ENCODE results near the gene MTURN. TPM values are rescaled to one million over a fixed set of nuclear protein-coding genes. Genes with fewer than 3 reads are reported as not detected.

The MTURN gene
- total RNA-seq, 1 experiment from 2014 or later, result 2.2 TPM

DNA sequence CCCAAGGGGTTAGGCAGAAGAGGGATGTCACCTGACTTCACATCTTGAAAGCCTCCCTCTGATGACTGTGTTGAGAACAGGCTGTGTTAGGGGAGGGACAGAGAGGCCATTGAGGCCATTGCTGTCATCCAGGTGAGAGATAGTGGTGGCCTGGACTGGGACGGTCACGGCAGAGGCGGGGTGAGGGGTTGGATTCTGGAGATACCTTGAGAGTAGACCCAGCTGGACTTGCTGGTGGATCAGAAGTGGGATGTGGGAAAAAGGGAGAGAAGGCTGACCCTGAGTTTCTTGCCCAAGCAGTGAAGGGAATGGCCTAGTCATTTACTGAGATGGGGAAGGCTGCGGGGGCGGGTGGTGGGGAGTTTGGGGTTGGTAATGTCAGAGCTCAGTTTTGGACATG is 13.6 kb downstream of the MTURN start:
- H3K36me3 ChIP-seq (ENCODE audit: control insufficient read depth, insufficient read depth, low read length), result no peaks in the 10 kb centered on the region
- Mint-ChIP-seq H3K4me3 (ENCODE audit: unreplicated experiment) (no peak overlapping the region), H3K9me3 (ENCODE audit: unreplicated experiment) (no peaks in the 10 kb centered on the region), H3K27ac (ENCODE audit: unreplicated experiment) (no peak overlapping the region), H3K27me3 (ENCODE audit: insufficient read depth, unreplicated experiment) (no peaks in the 10 kb centered on the region), H3K4me1 (ENCODE audit: low read depth, unreplicated experiment) (peaks cover under 1% of the 10 kb centered on the region), H3K36me3 (ENCODE audit: insufficient read depth, unreplicated experiment) (no peaks in the 10 kb centered on the region)
- ChIA-PET POLR2A (no interaction called here), CTCF (no interaction called here)
- no TSS peak for BruUV-seq (replicated peaks)
- DNase-seq, result no peak
- no peaks in the 10 kb centered on the region for H3K27me3 ChIP-seq (replicated peaks; ENCODE audit: control insufficient read depth, insufficient read depth, low read length)
- H3K4me3 ChIP-seq (ENCODE audit: low read depth, low read length), result no peak overlapping the region
- TF ChIP-seq, protein P1, sequence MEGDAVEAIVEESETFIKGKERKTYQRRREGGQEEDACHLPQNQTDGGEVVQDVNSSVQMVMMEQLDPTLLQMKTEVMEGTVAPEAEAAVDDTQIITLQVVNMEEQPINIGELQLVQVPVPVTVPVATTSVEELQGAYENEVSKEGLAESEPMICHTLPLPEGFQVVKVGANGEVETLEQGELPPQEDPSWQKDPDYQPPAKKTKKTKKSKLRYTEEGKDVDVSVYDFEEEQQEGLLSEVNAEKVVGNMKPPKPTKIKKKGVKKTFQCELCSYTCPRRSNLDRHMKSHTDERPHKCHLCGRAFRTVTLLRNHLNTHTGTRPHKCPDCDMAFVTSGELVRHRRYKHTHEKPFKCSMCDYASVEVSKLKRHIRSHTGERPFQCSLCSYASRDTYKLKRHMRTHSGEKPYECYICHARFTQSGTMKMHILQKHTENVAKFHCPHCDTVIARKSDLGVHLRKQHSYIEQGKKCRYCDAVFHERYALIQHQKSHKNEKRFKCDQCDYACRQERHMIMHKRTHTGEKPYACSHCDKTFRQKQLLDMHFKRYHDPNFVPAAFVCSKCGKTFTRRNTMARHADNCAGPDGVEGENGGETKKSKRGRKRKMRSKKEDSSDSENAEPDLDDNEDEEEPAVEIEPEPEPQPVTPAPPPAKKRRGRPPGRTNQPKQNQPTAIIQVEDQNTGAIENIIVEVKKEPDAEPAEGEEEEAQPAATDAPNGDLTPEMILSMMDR (IDR thresholded peaks at IDR 0.05; ENCODE audit: insufficient read depth in 1 of 2, low read depth in 1 of 2, low read length in 1 of 2, severe bottlenecking in 1 of 2, unreplicated experiment in 1 of 2), result no peak
- no peaks in the 10 kb centered on the region for H3K9me3 ChIP-seq
- no peaks in the 10 kb centered on the region for H3K4me1 ChIP-seq
- intact Hi-C loops (cut with micrococcal nuclease; ENCODE audit: unreplicated experiment), result no loop called here

- TF ChIP-seq, protein P1 (IDR thresholded peaks at IDR 0.05; ENCODE audit: insufficient read depth in 1 of 2, low read depth in 1 of 2, low read length in 1 of 2, severe bottlenecking in 1 of 2, unreplicated experiment in 1 of 2), result no peak
- intact Hi-C loops (cut with micrococcal nuclease; ENCODE audit: unreplicated experiment), result no loop called here
These were observed 14.2 kb downstream of the MTURN start for GRCh38 chr7:30148951-30149459.

GRCh38 chr7:30149640-30150272 is 15.0 kb downstream of the MTURN start:
- BruUV-seq (replicated peaks), result no TSS peak
- Mint-ChIP-seq H3K4me1 (ENCODE audit: low read depth, unreplicated experiment) (no peaks in the 10 kb centered on the region), H3K4me3 (ENCODE audit: unreplicated experiment) (no peak overlapping the region), H3K27me3 (ENCODE audit: insufficient read depth, unreplicated experiment) (no peaks in the 10 kb centered on the region), H3K36me3 (ENCODE audit: insufficient read depth, unreplicated experiment) (no peaks in the 10 kb centered on the region), H3K9me3 (ENCODE audit: unreplicated experiment) (no peaks in the 10 kb centered on the region), H3K27ac (ENCODE audit: unreplicated experiment) (no peak overlapping the region)
- Histone ChIP-seq H3K4me1 (no peaks in the 10 kb centered on the region), H3K4me3 (ENCODE audit: low read depth, low read length) (no peak overlapping the region), H3K36me3 (ENCODE audit: control insufficient read depth, insufficient read depth, low read length) (no peaks in the 10 kb centered on the region), H3K27me3 (replicated peaks; ENCODE audit: control insufficient read depth, insufficient read depth, low read length) (no peaks in the 10 kb centered on the region), H3K9me3 (no peaks in the 10 kb centered on the region)
- TF ChIP-seq, protein P1 (IDR thresholded peaks at IDR 0.05; ENCODE audit: insufficient read depth in 1 of 2, low read depth in 1 of 2, low read length in 1 of 2, severe bottlenecking in 1 of 2, unreplicated experiment in 1 of 2), result no peak
- ChIA-PET POLR2A (no interaction called here), CTCF (no interaction called here)
- no peak for DNase-seq
- intact Hi-C loops (cut with micrococcal nuclease; ENCODE audit: unreplicated experiment), result no loop called here

More at GRCh38 chr7:30148951-30149459, 14.2 kb downstream of the MTURN start:
- ChIA-PET POLR2A (no interaction called here), CTCF (no interaction called here)
- Histone ChIP-seq H3K4me1 (no peaks in the 10 kb centered on the region), H3K36me3 (ENCODE audit: control insufficient read depth, insufficient read depth, low read length) (no peaks in the 10 kb centered on the region), H3K4me3 (ENCODE audit: low read depth, low read length) (no peak overlapping the region), H3K27me3 (replicated peaks; ENCODE audit: control insufficient read depth, insufficient read depth, low read length) (no peaks in the 10 kb centered on the region), H3K9me3 (no peaks in the 10 kb centered on the region)
- no peak for DNase-seq
- Mint-ChIP-seq H3K27ac (ENCODE audit: unreplicated experiment) (no peak overlapping the region), H3K4me3 (ENCODE audit: unreplicated experiment) (no peak overlapping the region), H3K36me3 (ENCODE audit: insufficient read depth, unreplicated experiment) (no peaks in the 10 kb centered on the region), H3K27me3 (ENCODE audit: insufficient read depth, unreplicated experiment) (no peaks in the 10 kb centered on the region), H3K4me1 (ENCODE audit: low read depth, unreplicated experiment) (no peaks in the 10 kb centered on the region), H3K9me3 (ENCODE audit: unreplicated experiment) (no peaks in the 10 kb centered on the region)
- no TSS peak for BruUV-seq (replicated peaks)

All from Caco-2 (cell line).